ENCODE results near the gene ASPDH. TPM values are rescaled to one million over a fixed set of nuclear protein-coding genes. Genes with fewer than 3 reads are reported as not detected.

ASPDH gene
- total and polyA plus RNA-seq, 2 of the 4 experiments (the other 2 are of a cell fraction) = not detected

- peaks cover 12% of the 10 kb centered on the region for H4K20me1 ChIP-seq (ENCODE audit: insufficient read depth, low read length)
- peaks cover 5% of the 10 kb centered on the region; the same call in 1 of the 2 replicates for H3K9me1 ChIP-seq (ENCODE audit: insufficient read depth, low read length)
- intact Hi-C loops (cut with micrococcal nuclease) (loop anchor here (2.0 to 5.0 kb wide), 2 partner anchors 34 to 109 kb away; partner anchors contain the start of genes JOSD2 and NAPSA), in situ Hi-C loops (cut with MboI; ENCODE audit: low sequenced_read_pairs) (no loop called here), dilution Hi-C loops (cut with HindIII; ENCODE audit: low sequenced_read_pairs, unreplicated experiment) (no loop called here)
- peak within 1 kb of the TSS; percentile 87 for H3K4me3 ChIP-seq (ENCODE audit: insufficient read depth, low read depth, low read length)
- H3K79me1 ChIP-seq (ENCODE audit: low read depth in 1 of 2, low read length in 2 of 2) = peaks cover 16 to 27% of the 10 kb centered on the region in 2 experiments
- H3K9me3 ChIP-seq (ENCODE audit: control insufficient read depth, insufficient read depth, low read length) = no peaks in the 10 kb centered on the region
- no peak within 1 kb of the TSS for H2BK20ac ChIP-seq (ENCODE audit: low read depth, low read length)
- H3K18ac ChIP-seq (ENCODE audit: low read depth, low read length) = peak within 1 kb of the TSS; percentile 5; the same call in 1 of the 2 replicates
- no peak within 1 kb of the TSS for H2AK5ac ChIP-seq (ENCODE audit: low read depth, low read length)
- DNase-seq = peak; percentile 94
- WGBS, 2 experiments (ENCODE audit: extremely low coverage in 2 of 2, insufficient read length in 1 of 2) = 1% methylated on average over 27 of the region's 58 CpGs; no CpG with 5 or more reads in 1 of the 2 experiments
- peak within 1 kb of the TSS; percentile 65; the same call in 1 of the 2 replicates for H4K91ac ChIP-seq (ENCODE audit: insufficient read depth, low read depth, low read length)
- peak within 1 kb of the TSS; percentile 24 for H3K23ac ChIP-seq (ENCODE audit: low read depth, low read length)
- peak within 1 kb of the TSS; percentile 61; the same call in 1 of the 2 replicates for H3K14ac ChIP-seq (replicated peaks; ENCODE audit: low read depth, low read length)
- BruUV-seq (replicated peaks) = no TSS peak
- H3K27me3 ChIP-seq (ENCODE audit: control insufficient read depth, insufficient read depth, low read length) = no peaks in the 10 kb centered on the region
- H4K8ac ChIP-seq (ENCODE audit: low read depth in 2 of 2, low read length in 2 of 2) = peak within 1 kb of the TSS; percentile 85 to 88
- H2BK15ac ChIP-seq (ENCODE audit: low read depth, low read length) = no peak within 1 kb of the TSS
- peak within 1 kb of the TSS; percentile 97 for H2AK9ac ChIP-seq (replicated peaks; ENCODE audit: low read depth, low read length, poor library complexity)
- ChIA-PET POLR2A (ENCODE audit: unreplicated experiment) (no interaction called here), CTCF (no interaction called here)
- ATAC-seq (ENCODE audit: low read depth) = peak; percentile 94
- H3K4me1 ChIP-seq (ENCODE audit: control insufficient read depth, insufficient read depth, low read length) = 0 out of 2 replicates have a peak, but pooled peaks cover 2% of the 10 kb centered on the region
- peak within 1 kb of the TSS; percentile 74 for H3K4me2 ChIP-seq (ENCODE audit: low read depth, low read length)
- H3K4ac ChIP-seq (ENCODE audit: low read depth, low read length) = peak within 1 kb of the TSS; percentile 70
- H3K36me3 ChIP-seq (ENCODE audit: control insufficient read depth, insufficient read depth, low read length) = peaks cover 18% of the 10 kb centered on the region; the same call in 1 of the 2 replicates
- no peak within 1 kb of the TSS; the same call in 1 of the 2 replicates for H3K56ac ChIP-seq (ENCODE audit: extremely low read depth, insufficient read depth, low read length)
- peak within 1 kb of the TSS; percentile 60; the same call in 1 of the 2 replicates for H3K27ac ChIP-seq (ENCODE audit: insufficient read depth, low read length)
- H3K9ac ChIP-seq (ENCODE audit: low read depth, low read length) = peak within 1 kb of the TSS; percentile 72
- no peak within 1 kb of the TSS for H2BK120ac ChIP-seq (ENCODE audit: low read depth, low read length)
- H4K5ac ChIP-seq (ENCODE audit: low read depth, low read length) = peak within 1 kb of the TSS; percentile 62
- no peak within 1 kb of the TSS for H2BK5ac ChIP-seq (ENCODE audit: low read depth, low read length, poor library complexity, severe bottlenecking)
- peak within 1 kb of the TSS; percentile 100 for H2AFZ ChIP-seq (replicated peaks; ENCODE audit: low read length, poor library complexity)
- TF ChIP-seq MAFK (IDR thresholded peaks at IDR 0.05; ENCODE audit: low read depth, low read length) = 0 out of 2 replicates have a peak, but pooled peaks have one; percentile 30
- no peak for TF ChIP-seq CTCF (conservative IDR thresholded peaks at IDR 0.05; ENCODE audit: low read depth, low read length)
- 0 out of 2 replicates have a peak, but pooled peaks have one; percentile 24 for TF ChIP-seq FOS (IDR thresholded peaks at IDR 0.05; ENCODE audit: low read depth, low read length)
- TF ChIP-seq RCOR1 (IDR thresholded peaks at IDR 0.05; ENCODE audit: insufficient replicate concordance, low read length) = no peak
- TF ChIP-seq MXI1 (IDR thresholded peaks at IDR 0.05; ENCODE audit: borderline replicate concordance, low read depth, low read length) = no peak
- TF ChIP-seq, protein P1, sequence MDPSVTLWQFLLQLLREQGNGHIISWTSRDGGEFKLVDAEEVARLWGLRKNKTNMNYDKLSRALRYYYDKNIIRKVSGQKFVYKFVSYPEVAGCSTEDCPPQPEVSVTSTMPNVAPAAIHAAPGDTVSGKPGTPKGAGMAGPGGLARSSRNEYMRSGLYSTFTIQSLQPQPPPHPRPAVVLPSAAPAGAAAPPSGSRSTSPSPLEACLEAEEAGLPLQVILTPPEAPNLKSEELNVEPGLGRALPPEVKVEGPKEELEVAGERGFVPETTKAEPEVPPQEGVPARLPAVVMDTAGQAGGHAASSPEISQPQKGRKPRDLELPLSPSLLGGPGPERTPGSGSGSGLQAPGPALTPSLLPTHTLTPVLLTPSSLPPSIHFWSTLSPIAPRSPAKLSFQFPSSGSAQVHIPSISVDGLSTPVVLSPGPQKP (IDR thresholded peaks at IDR 0.05; ENCODE audit: borderline replicate concordance, low read depth, low read length) = no peak
- TF ChIP-seq RFX5 (IDR thresholded peaks at IDR 0.05; ENCODE audit: low read depth, low read length) = 0 out of 2 replicates have a peak, but pooled peaks have one; percentile 0
- peak; percentile 51 for TF ChIP-seq USF2 (IDR thresholded peaks at IDR 0.05; ENCODE audit: low read depth, low read length)
- TF ChIP-seq POLR2A (IDR thresholded peaks at IDR 0.05; ENCODE audit: low read depth, low read length) = peak; percentile 80
- TF ChIP-seq NFE2L2 (IDR thresholded peaks at IDR 0.05; ENCODE audit: low read depth, low read length) = no peak; the same call in 1 of the 2 replicates
- TF ChIP-seq CHD1 (IDR thresholded peaks at IDR 0.05; ENCODE audit: low read depth, low read length) = no peak
- TF ChIP-seq MAZ (IDR thresholded peaks at IDR 0.05; ENCODE audit: borderline replicate concordance, low read depth, low read length) = peak; percentile 79; the same call in 1 of the 2 replicates
- no peak for TF ChIP-seq CEBPB (IDR thresholded peaks at IDR 0.05; ENCODE audit: low read depth, low read length)
- TF ChIP-seq RAD21 (IDR thresholded peaks at IDR 0.05; ENCODE audit: low read length) = no peak
Measured at GRCh38 chr19:50476224-50476906, 37.3 kb downstream of the ASPDH start, which contains the start of the genes EMC10 and GARIN5A. Gene EMC10 (plus strand): TSS chr19:50476507. CDS start chr19:50476545, 38 bp downstream. Gene GARIN5A (minus strand): TSS chr19:50476848. CDS start chr19:50476388, 460 bp downstream.
